SK-N-MC (cell line): ENCODE data around the gene ZSCAN29.
"Not testable (repeated sequence)": the region's sequence is repeated elsewhere in the genome, so short reads cannot be mapped to it uniquely, and the experiment has no call there.

Experiments
- EZH2 ChIP-seq: fragments of 200-600 bp; sonication (generic); IDR thresholded peaks from one replicate; pipeline ENCODE4 v1.6.1; 2017; ENCODE audit warnings: antibody characterized with exemption
- FOXP2 ChIP-seq: optimal IDR thresholded peaks from 2 replicates; pipeline ENCODE3; 2011; ENCODE audit warnings: mild to moderate bottlenecking, moderate library complexity; ENCODE audit not compliant: insufficient read depth; ENCODE audit errors: extremely low read length, control extremely low read depth
- POLR2AphosphoS5 ChIP-seq: IDR thresholded peaks from 2 replicates; pipeline ENCODE4 v1.6.1; 2012; ENCODE audit warnings: mild to moderate bottlenecking, low read depth, low read length, borderline replicate concordance

DNA sequence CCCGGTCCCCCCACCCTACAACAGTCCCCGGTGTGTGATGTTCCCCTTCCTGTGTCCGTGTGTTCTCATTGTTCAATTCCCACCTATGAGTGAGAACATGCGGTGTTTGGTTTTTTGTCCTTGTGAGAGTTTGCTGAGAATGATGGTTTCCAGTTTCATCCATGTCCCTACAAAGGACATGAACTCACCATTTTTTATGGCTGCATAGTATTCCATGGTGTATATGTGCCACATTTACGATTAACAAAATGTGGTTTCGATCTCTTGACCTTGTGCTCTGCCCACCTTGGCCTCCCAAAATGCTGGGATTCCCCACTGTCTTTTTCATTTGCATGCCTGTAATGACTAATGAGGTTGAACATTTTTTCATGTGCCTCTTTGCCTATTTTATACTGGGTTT is 22.7 kb upstream of the ZSCAN29 start:
- not testable (repeated sequence) for TF ChIP-seq EZH2, POLR2AphosphoS5, FOXP2
